LNCaP clone FGC (cell line): Measurements from ENCODE around the gene CRYBG3.

Source experiments
- DNase-seq: peaks from one replicate; pipeline ENCODE4 v3.0.0-alpha.2; 2011; ENCODE audit warnings: low read depth
- H3K4me3 ChIP-seq: 2 replicates; pipeline ENCODE4 v1.5.1; 2011; ENCODE audit warnings: mild to moderate bottlenecking, low read depth, low read length, control low read depth
- CTCF ChIP-seq: IDR thresholded peaks from 2 replicates; pipeline ENCODE4 v1.5.1; 2012; ENCODE audit warnings: mild to moderate bottlenecking; ENCODE audit not compliant: control insufficient read depth, insufficient read depth; ENCODE audit errors: extremely low read depth

The CRYBG3 gene

GRCh38 chr3:97930018-97930417 lies 108.2 kb downstream of the CRYBG3 start:
- no peak overlapping the region for H3K4me3 ChIP-seq
- DNase-seq = no peak
- no peak for TF ChIP-seq CTCF

- H3K4me3 ChIP-seq = no peak overlapping the region
- no peak for TF ChIP-seq CTCF
- no peak for DNase-seq
Observed at GRCh38 chr3:97931218-97931617, 109.4 kb downstream of the CRYBG3 start.

DNA sequence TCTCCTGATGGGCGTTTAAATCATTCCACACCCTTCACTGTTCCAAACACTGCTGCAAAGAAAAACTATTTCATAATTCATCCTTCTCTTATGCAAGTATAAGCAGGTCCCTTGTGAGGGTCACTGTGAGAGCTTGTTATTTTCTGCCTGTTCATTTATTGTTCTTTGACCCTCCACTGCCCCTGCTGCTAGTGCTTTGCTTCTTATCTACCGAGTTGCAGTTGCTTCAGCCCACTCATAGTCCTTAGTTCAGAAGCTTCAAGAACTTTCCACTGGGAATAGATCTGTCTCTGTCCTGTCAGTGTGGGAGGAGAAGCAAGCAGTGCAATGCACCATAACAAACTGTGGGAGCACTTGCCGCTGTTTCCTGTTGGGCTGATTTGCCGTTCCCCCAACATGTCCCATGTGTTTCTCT lies 110.6 kb downstream of the CRYBG3 start:
- TF ChIP-seq CTCF = no peak
- no peak for DNase-seq
- no peak overlapping the region for H3K4me3 ChIP-seq

GRCh38 chr3:97934980-97935695 lies 113.3 kb downstream of the CRYBG3 start:
- no peak for TF ChIP-seq CTCF

GRCh38 chr3:97935842-97936241 lies 114.0 kb downstream of the CRYBG3 start:
- no peak for DNase-seq
- H3K4me3 ChIP-seq = no peak overlapping the region
- no peak for TF ChIP-seq CTCF

More at GRCh38 chr3:97934980-97935695, 113.3 kb downstream of the CRYBG3 start:
- DNase-seq = no peak
- H3K4me3 ChIP-seq = no peak overlapping the region

GRCh38 chr3:97937205-97937604 lies 115.4 kb downstream of the CRYBG3 start:
- DNase-seq = no peak
- H3K4me3 ChIP-seq = no peak overlapping the region
- no peak for TF ChIP-seq CTCF

DNA sequence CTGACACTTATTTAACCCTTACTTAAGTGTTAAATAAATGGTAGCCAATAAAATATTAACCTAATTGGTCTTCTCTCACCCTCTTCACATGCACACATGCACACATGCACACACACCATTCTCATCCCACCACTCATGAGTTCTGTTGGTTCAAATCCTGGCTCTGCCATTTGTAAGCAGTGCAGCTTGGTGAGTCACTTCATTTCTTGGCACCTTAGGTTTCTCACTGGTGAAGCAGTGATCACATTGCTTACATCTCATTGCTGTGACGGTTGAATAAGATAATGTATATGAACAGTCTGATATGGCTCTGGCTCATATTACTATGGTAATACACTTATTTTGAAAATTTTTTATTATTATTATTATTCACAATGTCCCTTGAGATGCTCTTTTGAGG lies 116.6 kb downstream of the CRYBG3 start:
- no peak overlapping the region for H3K4me3 ChIP-seq
- no peak for TF ChIP-seq CTCF
- no peak for DNase-seq
